Measurements from ENCODE around the gene PLPPR3. TPM values are rescaled to one million over a fixed set of nuclear protein-coding genes. Genes with fewer than 3 reads are reported as not detected.
A peak's percentile ranks its signal among the peaks of the same experiment; 100 is the strongest.

PLPPR3 gene
- total RNA-seq, 1 donor from 2014 or later = not detected

DNA sequence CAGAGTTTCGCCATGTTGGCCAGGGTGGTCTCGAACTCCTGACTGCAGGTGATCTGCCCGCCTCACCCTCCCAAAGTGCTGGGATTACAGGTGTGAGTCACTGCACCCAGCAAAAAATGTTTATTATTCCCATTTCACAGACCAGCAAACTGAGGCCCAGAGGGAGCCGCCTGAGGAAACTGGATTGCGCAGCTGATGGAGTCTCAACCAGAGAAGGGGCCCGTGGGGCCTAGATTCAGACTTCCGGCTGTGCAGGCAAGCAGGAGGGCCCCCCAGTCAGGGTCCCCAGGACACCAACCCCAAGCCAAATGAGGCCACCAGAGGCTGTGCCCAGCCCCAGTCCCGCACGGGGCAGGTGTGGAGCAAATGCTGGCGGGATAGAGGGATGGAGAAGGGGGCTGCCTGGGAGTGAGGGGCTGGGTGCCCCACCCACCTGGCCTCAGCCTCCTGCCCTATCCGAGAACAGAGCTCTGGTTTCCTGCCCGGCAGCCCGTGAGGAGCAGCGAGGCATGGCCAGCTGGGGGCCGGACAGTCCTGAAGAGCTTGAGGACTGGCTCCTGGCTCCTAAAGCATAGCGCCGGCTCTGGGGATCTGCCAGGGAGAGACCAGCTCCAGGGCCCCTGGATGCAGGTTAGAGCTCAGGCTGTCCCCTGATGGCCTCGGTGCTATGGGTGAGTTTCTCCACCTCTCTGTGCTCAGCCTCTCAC is 48.9 kb downstream of the PLPPR3 start:
- intact Hi-C loops (cut with DNase I) = loop anchor here (5.0 to 10.0 kb wide), 2 partner anchors 92 to 149 kb away; no protein-coding TSS in a partner anchor
- no peaks in the 10 kb centered on the region for H3K36me3 ChIP-seq
- H3K4me3 ChIP-seq = no peak overlapping the region
- DNase-seq (ENCODE audit: extremely low spot score in 2 of 2) = no peak
- TF ChIP-seq POLR2A (IDR thresholded peaks at IDR 0.05) (no peak), POLR2AphosphoS5 (IDR thresholded peaks at IDR 0.05; ENCODE audit: insufficient read depth in 1 of 2, low read depth in 1 of 2) (no peak)
- TF ChIP-seq, protein P1, sequence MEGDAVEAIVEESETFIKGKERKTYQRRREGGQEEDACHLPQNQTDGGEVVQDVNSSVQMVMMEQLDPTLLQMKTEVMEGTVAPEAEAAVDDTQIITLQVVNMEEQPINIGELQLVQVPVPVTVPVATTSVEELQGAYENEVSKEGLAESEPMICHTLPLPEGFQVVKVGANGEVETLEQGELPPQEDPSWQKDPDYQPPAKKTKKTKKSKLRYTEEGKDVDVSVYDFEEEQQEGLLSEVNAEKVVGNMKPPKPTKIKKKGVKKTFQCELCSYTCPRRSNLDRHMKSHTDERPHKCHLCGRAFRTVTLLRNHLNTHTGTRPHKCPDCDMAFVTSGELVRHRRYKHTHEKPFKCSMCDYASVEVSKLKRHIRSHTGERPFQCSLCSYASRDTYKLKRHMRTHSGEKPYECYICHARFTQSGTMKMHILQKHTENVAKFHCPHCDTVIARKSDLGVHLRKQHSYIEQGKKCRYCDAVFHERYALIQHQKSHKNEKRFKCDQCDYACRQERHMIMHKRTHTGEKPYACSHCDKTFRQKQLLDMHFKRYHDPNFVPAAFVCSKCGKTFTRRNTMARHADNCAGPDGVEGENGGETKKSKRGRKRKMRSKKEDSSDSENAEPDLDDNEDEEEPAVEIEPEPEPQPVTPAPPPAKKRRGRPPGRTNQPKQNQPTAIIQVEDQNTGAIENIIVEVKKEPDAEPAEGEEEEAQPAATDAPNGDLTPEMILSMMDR (IDR thresholded peaks at IDR 0.05) = no peak
- H3K9me3 ChIP-seq = no peaks in the 10 kb centered on the region
- peaks cover 18% of the 10 kb centered on the region for H3K4me1 ChIP-seq
- H3K27ac ChIP-seq = no peak overlapping the region
- H3K27me3 ChIP-seq = no peaks in the 10 kb centered on the region

DNA sequence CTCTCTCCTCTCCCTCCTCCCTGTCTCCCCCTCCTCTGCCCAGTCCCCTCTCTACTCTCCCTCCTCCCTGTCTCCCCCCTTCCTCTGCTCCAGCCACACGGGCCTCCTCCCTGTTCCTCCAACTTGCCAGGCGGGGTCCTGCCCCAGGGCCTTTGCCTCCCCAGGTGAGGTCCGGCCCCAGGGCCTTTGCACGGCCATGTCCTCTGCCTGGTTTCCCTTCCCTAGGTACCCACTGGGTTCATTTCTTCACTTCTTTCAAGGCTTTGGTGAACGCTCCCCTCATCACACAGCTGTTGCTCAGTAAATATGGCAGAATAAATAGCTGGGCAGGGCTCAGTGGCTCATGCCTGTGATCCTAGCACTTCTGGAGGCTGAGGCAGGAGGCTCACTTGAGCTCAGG is 49.7 kb downstream of the PLPPR3 start:
- no peak for DNase-seq (ENCODE audit: extremely low spot score in 2 of 2)
- Histone ChIP-seq H3K27me3 (no peaks in the 10 kb centered on the region), H3K27ac (no peak overlapping the region), H3K9me3 (no peaks in the 10 kb centered on the region), H3K36me3 (no peaks in the 10 kb centered on the region), H3K4me3 (no peak overlapping the region), H3K4me1 (peaks cover 18% of the 10 kb centered on the region)
- intact Hi-C loops (cut with DNase I) = loop anchor here (5.0 to 10.0 kb wide), 2 partner anchors 93 to 150 kb away; no protein-coding TSS in a partner anchor
- TF ChIP-seq POLR2A (IDR thresholded peaks at IDR 0.05) (no peak), POLR2AphosphoS5 (IDR thresholded peaks at IDR 0.05; ENCODE audit: insufficient read depth in 1 of 2, low read depth in 1 of 2) (no peak)

DNA sequence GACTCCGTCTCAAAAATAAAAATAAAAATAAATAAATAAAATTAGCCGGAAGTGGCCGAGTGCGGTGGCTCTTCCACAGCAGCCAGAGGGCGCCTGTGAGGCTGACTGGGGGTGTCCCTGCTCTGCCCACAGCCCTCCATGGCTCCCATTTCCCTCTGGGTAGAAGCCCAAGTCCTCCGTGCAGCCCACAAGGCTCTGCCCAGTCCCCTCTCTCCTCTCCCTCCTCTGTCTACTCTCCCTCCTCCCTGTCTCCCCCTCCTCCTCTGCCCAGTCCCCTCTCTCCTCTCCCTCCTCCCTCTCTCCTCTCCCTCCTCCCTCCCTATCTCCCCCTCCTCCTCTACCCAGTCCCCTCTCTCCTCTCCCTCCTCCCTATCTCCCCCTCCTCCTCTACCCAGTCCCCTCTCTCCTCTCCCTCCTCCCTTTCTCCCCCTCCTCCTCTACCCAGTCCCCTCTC is 50.4 kb downstream of the PLPPR3 start:
- Histone ChIP-seq H3K4me1 (peaks cover 18% of the 10 kb centered on the region), H3K9me3 (no peaks in the 10 kb centered on the region), H3K27me3 (no peaks in the 10 kb centered on the region), H3K36me3 (no peaks in the 10 kb centered on the region), H3K27ac (no peak overlapping the region), H3K4me3 (no peak overlapping the region)
- intact Hi-C loops (cut with DNase I) = loop anchor here (5.0 to 10.0 kb wide), 2 partner anchors 93 to 151 kb away; no protein-coding TSS in a partner anchor
- TF ChIP-seq, protein P1 (IDR thresholded peaks at IDR 0.05) = peak in 1 of 3 experiments; percentile 22
- TF ChIP-seq POLR2AphosphoS5 (IDR thresholded peaks at IDR 0.05; ENCODE audit: insufficient read depth in 1 of 2, low read depth in 1 of 2) (no peak), POLR2A (IDR thresholded peaks at IDR 0.05) (no peak)
- no peak for DNase-seq (ENCODE audit: extremely low spot score in 2 of 2)

DNA sequence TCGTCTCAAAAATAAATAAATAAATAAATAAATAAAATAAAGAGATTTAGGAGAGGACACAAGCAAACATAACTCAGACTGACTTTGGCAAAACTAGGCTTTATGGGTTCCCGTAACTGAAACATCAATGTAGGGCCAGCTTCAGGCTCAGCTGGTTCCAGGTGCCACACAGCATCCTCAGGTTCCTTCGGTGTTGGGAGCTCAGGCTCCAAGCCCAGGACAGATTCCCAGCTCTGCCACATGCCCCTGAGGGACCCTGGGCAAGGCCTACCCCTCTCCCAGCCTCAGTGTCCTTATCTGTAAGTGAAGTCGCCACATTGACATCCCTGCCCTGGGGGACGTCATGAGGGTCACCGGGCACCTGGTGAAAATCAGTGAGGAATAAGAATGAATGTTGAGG is 52.1 kb downstream of the PLPPR3 start:
- H3K27me3 ChIP-seq = no peaks in the 10 kb centered on the region
- H3K27ac ChIP-seq = no peak overlapping the region
- DNase-seq (ENCODE audit: extremely low spot score in 2 of 2) = no peak
- peaks cover 18% of the 10 kb centered on the region for H3K4me1 ChIP-seq
- H3K9me3 ChIP-seq = no peaks in the 10 kb centered on the region
- H3K4me3 ChIP-seq = no peak overlapping the region
- TF ChIP-seq POLR2AphosphoS5 (IDR thresholded peaks at IDR 0.05; ENCODE audit: insufficient read depth in 1 of 2, low read depth in 1 of 2) = no peak
- TF ChIP-seq POLR2A (IDR thresholded peaks at IDR 0.05) = no peak
- TF ChIP-seq, protein P1 (IDR thresholded peaks at IDR 0.05) = no peak
- no peaks in the 10 kb centered on the region for H3K36me3 ChIP-seq
- intact Hi-C loops (cut with DNase I) = loop anchor here (5.0 to 10.0 kb wide), 3 partner anchors 95 to 218 kb away; no protein-coding TSS in a partner anchor

- H3K27ac ChIP-seq = peak overlapping the region; percentile 46
Observed at GRCh38 chr19:768424-768823, 53.3 kb downstream of the PLPPR3 start.

More at GRCh38 chr19:768424-768823, 53.3 kb downstream of the PLPPR3 start:
- no peak for DNase-seq (ENCODE audit: extremely low spot score in 2 of 2)
- Histone ChIP-seq H3K4me1 (peaks cover 18% of the 10 kb centered on the region), H3K4me3 (no peak overlapping the region), H3K9me3 (no peaks in the 10 kb centered on the region), H3K36me3 (no peaks in the 10 kb centered on the region), H3K27me3 (no peaks in the 10 kb centered on the region)
- TF ChIP-seq POLR2A (IDR thresholded peaks at IDR 0.05) = no peak
- TF ChIP-seq, protein P1 (IDR thresholded peaks at IDR 0.05) = no peak
- intact Hi-C loops (cut with DNase I) = loop anchor here (5.0 kb wide), 1 partner anchor 219 kb away; no protein-coding TSS in a partner anchor

Data from vagina (tissue), 2 donors.